ENCODE results near the gene ACRBP. TPM values are rescaled to one million over a fixed set of nuclear protein-coding genes. Genes with fewer than 3 reads are reported as not detected.
"Not testable (repeated sequence)": the region's sequence is repeated elsewhere in the genome, so short reads cannot be mapped to it uniquely, and the experiment has no call there.

The ACRBP gene
- total RNA-seq, 1 experiment from 2014 or later: 2.9 TPM

GRCh38 chr12:6605421-6606330 lies 41.6 kb downstream of the ACRBP start:
- intact Hi-C loops (cut with micrococcal nuclease; ENCODE audit: unreplicated experiment): no loop called here
- CTCF ChIA-PET: no interaction called here
- DNase-seq: peak; percentile 13
- TSS peak; percentile 39 for BruUV-seq (replicated peaks)
- H3K4me1 Mint-ChIP-seq (ENCODE audit: low read depth, unreplicated experiment): peaks cover 35% of the 10 kb centered on the region
- TF ChIP-seq, protein P1, sequence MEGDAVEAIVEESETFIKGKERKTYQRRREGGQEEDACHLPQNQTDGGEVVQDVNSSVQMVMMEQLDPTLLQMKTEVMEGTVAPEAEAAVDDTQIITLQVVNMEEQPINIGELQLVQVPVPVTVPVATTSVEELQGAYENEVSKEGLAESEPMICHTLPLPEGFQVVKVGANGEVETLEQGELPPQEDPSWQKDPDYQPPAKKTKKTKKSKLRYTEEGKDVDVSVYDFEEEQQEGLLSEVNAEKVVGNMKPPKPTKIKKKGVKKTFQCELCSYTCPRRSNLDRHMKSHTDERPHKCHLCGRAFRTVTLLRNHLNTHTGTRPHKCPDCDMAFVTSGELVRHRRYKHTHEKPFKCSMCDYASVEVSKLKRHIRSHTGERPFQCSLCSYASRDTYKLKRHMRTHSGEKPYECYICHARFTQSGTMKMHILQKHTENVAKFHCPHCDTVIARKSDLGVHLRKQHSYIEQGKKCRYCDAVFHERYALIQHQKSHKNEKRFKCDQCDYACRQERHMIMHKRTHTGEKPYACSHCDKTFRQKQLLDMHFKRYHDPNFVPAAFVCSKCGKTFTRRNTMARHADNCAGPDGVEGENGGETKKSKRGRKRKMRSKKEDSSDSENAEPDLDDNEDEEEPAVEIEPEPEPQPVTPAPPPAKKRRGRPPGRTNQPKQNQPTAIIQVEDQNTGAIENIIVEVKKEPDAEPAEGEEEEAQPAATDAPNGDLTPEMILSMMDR (IDR thresholded peaks at IDR 0.05; ENCODE audit: unreplicated experiment): no peak
- peaks cover 25% of the 10 kb centered on the region for H3K36me3 Mint-ChIP-seq (ENCODE audit: insufficient read depth, unreplicated experiment)
- H3K27me3 Mint-ChIP-seq (ENCODE audit: unreplicated experiment): no peaks in the 10 kb centered on the region
- H3K4me3 Mint-ChIP-seq (ENCODE audit: low read depth, unreplicated experiment): no peak overlapping the region
- H3K9me3 Mint-ChIP-seq (ENCODE audit: low read depth, unreplicated experiment): no peaks in the 10 kb centered on the region
- peak overlapping the region; percentile 53 for H3K27ac Mint-ChIP-seq (ENCODE audit: unreplicated experiment)

DNA sequence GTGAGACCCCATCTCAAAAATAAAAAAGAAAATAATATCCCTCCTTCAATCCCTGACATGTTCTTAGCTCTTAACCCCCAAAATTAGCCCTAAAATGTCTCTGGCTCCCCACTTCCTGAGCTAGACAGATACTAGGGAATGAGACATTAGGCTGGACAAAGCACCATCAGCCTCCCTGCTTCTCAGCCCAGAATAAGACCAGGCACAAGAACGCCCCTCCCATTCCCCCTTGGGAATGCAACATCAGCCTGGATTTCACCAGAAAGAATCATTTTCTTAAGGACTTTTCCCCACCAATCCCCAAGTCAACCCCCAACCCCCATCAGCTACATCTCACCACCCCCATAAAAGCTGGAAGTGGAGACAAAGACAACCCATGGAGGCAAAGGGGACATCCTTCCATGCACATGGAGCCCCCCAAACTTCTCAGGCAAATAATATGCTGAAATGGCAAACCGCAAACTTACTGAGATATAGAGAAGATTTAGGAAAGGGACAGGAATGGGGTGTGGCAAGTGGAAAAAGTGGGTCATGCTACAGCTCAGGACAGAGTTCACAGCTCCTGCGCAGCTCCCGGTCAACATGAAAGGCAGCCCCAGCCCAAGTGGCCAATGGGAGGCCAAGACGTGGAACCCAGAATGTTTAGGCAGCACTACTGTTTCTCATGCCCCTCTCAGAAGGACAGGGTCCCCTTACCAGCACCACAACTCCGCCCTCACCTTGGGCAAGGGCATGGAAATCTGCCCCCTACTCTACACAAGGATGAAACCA lies 42.8 kb downstream of the ACRBP start:
- no peak for DNase-seq
- peaks cover 35% of the 10 kb centered on the region for H3K4me1 Mint-ChIP-seq (ENCODE audit: low read depth, unreplicated experiment)
- no peak overlapping the region for H3K27ac Mint-ChIP-seq (ENCODE audit: unreplicated experiment)
- intact Hi-C loops (cut with micrococcal nuclease; ENCODE audit: unreplicated experiment): no loop called here
- no TSS peak for BruUV-seq (replicated peaks)
- no peaks in the 10 kb centered on the region for H3K27me3 Mint-ChIP-seq (ENCODE audit: unreplicated experiment)
- peaks cover 37% of the 10 kb centered on the region for H3K36me3 Mint-ChIP-seq (ENCODE audit: insufficient read depth, unreplicated experiment)
- TF ChIP-seq, protein P1 (IDR thresholded peaks at IDR 0.05; ENCODE audit: unreplicated experiment): no peak
- H3K9me3 Mint-ChIP-seq (ENCODE audit: low read depth, unreplicated experiment): no peaks in the 10 kb centered on the region
- CTCF ChIA-PET: no interaction called here
- no peak overlapping the region for H3K4me3 Mint-ChIP-seq (ENCODE audit: low read depth, unreplicated experiment)

DNA sequence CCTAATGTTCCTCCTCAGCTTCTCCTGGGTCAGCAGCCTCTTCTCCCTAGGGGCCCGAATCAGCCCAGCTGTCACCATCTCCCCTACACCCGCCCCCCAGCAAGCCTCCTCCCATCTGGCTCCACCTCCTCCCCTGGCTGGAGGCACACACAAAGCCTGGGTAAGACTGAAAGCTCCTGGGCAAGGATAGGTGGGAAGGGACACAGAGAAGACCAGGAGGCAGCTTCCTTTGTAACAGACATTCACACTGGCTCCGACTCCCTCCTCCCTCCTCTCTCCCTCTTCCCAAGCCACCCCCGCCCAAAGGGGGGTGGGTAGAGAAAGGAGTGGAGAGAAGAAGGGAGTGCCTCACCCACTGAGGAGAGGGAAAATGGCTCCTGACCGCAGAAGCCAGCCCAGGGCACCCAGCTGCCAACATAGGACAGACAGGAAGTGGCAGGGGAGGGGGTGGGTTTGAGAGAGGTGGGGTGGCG lies 44.1 kb downstream of the ACRBP start:
- DNase-seq: no peak
- no peaks in the 10 kb centered on the region for H3K9me3 Mint-ChIP-seq (ENCODE audit: low read depth, unreplicated experiment)
- H3K4me1 Mint-ChIP-seq (ENCODE audit: low read depth, unreplicated experiment): peaks cover 35% of the 10 kb centered on the region
- CTCF ChIA-PET: interaction anchor here (0.6 kb wide), 1 partner anchor 232 kb away, joined by 4 read pairs; no protein-coding TSS in a partner anchor
- intact Hi-C loops (cut with micrococcal nuclease; ENCODE audit: unreplicated experiment): no loop called here
- TF ChIP-seq, protein P1 (IDR thresholded peaks at IDR 0.05; ENCODE audit: unreplicated experiment): no peak
- H3K27ac Mint-ChIP-seq (ENCODE audit: unreplicated experiment): no peak overlapping the region
- no peaks in the 10 kb centered on the region for H3K27me3 Mint-ChIP-seq (ENCODE audit: unreplicated experiment)
- peaks cover 50% of the 10 kb centered on the region for H3K36me3 Mint-ChIP-seq (ENCODE audit: insufficient read depth, unreplicated experiment)
- BruUV-seq (replicated peaks): no TSS peak
- no peak overlapping the region for H3K4me3 Mint-ChIP-seq (ENCODE audit: low read depth, unreplicated experiment)

GRCh38 chr12:6602526-6602925 lies 44.7 kb downstream of the ACRBP start:
- Mint-ChIP-seq H3K27me3 (ENCODE audit: unreplicated experiment) (no peaks in the 10 kb centered on the region), H3K36me3 (ENCODE audit: insufficient read depth, unreplicated experiment) (peaks cover 56% of the 10 kb centered on the region), H3K9me3 (ENCODE audit: low read depth, unreplicated experiment) (no peaks in the 10 kb centered on the region), H3K4me3 (ENCODE audit: low read depth, unreplicated experiment) (no peak overlapping the region), H3K27ac (ENCODE audit: unreplicated experiment) (peak overlapping the region; percentile 13), H3K4me1 (ENCODE audit: low read depth, unreplicated experiment) (peaks cover 35% of the 10 kb centered on the region)
- DNase-seq: no peak
- BruUV-seq (replicated peaks): no TSS peak
- TF ChIP-seq, protein P1 (IDR thresholded peaks at IDR 0.05; ENCODE audit: unreplicated experiment): no peak
- intact Hi-C loops (cut with micrococcal nuclease; ENCODE audit: unreplicated experiment): no loop called here
- CTCF ChIA-PET: no interaction called here

- H3K27ac Mint-ChIP-seq (ENCODE audit: unreplicated experiment): not testable (repeated sequence)
- H3K36me3 Mint-ChIP-seq (ENCODE audit: insufficient read depth, unreplicated experiment): peaks cover 82% of the 10 kb centered on the region
- CTCF ChIA-PET: interaction anchor here (0.7 kb wide), 1 partner anchor 492 kb away, joined by 3 read pairs; no protein-coding TSS in a partner anchor
Observed at GRCh38 chr12:6595673-6596072, 51.6 kb downstream of the ACRBP start.

More at GRCh38 chr12:6595673-6596072, 51.6 kb downstream of the ACRBP start:
- DNase-seq; BruUV-seq (replicated peaks); H3K4me3 Mint-ChIP-seq (ENCODE audit: low read depth, unreplicated experiment); H3K27me3 Mint-ChIP-seq (ENCODE audit: unreplicated experiment); H3K9me3 Mint-ChIP-seq (ENCODE audit: low read depth, unreplicated experiment); H3K4me1 Mint-ChIP-seq (ENCODE audit: low read depth, unreplicated experiment); intact Hi-C loops (cut with micrococcal nuclease; ENCODE audit: unreplicated experiment): not testable (repeated sequence)
